ENCODE results near the gene ATP9B. TPM values are rescaled to one million over a fixed set of nuclear protein-coding genes. Genes with fewer than 3 reads are reported as not detected.

The ATP9B gene
- total RNA-seq, 6 experiments from 2014 or later, result 13.6 to 25.7 (median 14.5) TPM

DNA sequence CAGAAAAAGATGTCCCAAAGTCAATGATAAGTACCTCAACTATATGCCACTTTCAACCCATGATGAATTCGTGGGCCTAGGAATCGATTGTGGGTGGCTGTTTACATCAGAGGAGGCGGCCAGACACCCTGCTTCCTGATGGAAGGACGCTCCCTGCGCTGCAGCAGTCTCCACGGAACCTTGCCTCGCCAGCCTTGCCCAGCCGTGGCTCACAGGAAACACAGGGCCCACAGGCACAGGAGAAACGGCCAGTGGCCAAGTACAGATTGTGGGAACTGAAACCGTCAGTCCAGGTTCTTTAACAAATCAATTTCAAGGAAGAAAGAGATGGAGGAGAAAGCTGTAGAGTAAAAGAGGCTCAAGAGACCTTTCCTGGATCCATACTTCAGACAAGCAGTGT, 225.0 kb downstream of the ATP9B start:
- intact Hi-C loops (cut with DNase I), result no loop called here
- no peaks in the 10 kb centered on the region for H3K4me1 ChIP-seq
- no peaks in the 10 kb centered on the region for H3K9me3 ChIP-seq
- ATAC-seq, result no peak
- no peak overlapping the region for H3K4me3 ChIP-seq
- no peak for TF ChIP-seq POLR2A (IDR thresholded peaks at IDR 0.05)
- TF ChIP-seq, protein P1, sequence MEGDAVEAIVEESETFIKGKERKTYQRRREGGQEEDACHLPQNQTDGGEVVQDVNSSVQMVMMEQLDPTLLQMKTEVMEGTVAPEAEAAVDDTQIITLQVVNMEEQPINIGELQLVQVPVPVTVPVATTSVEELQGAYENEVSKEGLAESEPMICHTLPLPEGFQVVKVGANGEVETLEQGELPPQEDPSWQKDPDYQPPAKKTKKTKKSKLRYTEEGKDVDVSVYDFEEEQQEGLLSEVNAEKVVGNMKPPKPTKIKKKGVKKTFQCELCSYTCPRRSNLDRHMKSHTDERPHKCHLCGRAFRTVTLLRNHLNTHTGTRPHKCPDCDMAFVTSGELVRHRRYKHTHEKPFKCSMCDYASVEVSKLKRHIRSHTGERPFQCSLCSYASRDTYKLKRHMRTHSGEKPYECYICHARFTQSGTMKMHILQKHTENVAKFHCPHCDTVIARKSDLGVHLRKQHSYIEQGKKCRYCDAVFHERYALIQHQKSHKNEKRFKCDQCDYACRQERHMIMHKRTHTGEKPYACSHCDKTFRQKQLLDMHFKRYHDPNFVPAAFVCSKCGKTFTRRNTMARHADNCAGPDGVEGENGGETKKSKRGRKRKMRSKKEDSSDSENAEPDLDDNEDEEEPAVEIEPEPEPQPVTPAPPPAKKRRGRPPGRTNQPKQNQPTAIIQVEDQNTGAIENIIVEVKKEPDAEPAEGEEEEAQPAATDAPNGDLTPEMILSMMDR (IDR thresholded peaks at IDR 0.05), result no peak
- peaks cover 0 to 6% (median 0%) of the 10 kb centered on the region in 4 donors for H3K36me3 ChIP-seq
- no peak for DNase-seq
- 83% methylated on average over 4 of the region's 10 CpGs for WGBS (ENCODE audit: insufficient coverage, low coverage, low lambda C conversion rate, missing lambda C conversion rate)
- no peak overlapping the region for H3K27ac ChIP-seq
- H3K27me3 ChIP-seq, result no peaks in the 10 kb centered on the region

DNA sequence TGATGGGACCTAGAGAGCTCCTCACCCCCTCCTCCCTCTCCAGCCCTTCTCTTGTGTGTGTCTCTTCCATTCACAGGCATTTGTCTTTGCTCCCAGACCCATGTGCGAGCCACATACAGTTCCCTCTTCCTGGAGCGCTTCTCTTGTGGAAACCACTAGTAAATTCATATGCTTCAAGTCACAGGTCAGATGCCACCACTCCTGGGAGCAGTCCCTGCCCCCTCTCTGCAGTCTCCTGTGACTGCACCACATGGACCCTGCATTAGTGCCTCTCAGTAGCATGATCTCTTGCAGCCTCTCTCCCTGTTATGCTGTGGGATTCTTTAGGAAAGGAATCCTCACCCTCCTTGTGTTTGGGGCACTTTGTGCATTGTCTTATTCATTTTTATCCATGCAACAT, 230.1 kb downstream of the ATP9B start:
- H3K36me3 ChIP-seq, result peaks cover 0 to 7% (median 0%) of the 10 kb centered on the region in 4 donors
- no peaks in the 10 kb centered on the region for H3K27me3 ChIP-seq
- no peak for ATAC-seq

DNA sequence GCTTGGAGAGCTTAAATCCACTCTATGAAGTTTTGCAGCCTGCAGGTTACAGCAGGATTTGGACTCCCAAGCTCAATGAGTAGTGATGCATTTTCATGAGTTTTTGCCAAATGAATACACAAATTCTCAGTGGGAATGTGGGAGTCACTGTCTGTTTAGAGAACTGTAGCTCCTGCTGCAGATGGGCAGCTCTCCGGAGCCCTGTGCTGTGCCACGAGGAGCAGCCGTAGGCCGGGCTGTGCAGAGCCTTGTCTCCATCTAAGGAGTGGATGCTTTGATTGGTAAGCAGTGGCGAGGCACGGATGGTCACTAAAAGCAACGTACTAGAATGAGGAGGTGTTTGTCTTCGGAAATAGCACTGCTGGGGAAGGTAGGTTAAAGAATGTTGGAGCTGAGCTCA, 230.5 kb downstream of the ATP9B start:
- Histone ChIP-seq H3K27ac (no peak overlapping the region), H3K9me3 (no peaks in the 10 kb centered on the region), H3K36me3 (peaks cover 0 to 5% (median 0%) of the 10 kb centered on the region in 4 donors), H3K4me3 (no peak overlapping the region), H3K4me1 (no peaks in the 10 kb centered on the region), H3K27me3 (no peaks in the 10 kb centered on the region)
- TF ChIP-seq, protein P1 (IDR thresholded peaks at IDR 0.05), result no peak
- no peak for TF ChIP-seq POLR2A (IDR thresholded peaks at IDR 0.05)
- ATAC-seq (no peak), DNase-seq (no peak)
- WGBS (ENCODE audit: insufficient coverage, low coverage, low lambda C conversion rate, missing lambda C conversion rate), result 93% methylated on average over 8 of the region's 8 CpGs
- intact Hi-C loops (cut with DNase I), result no loop called here

More for the DNA sequence above, 230.1 kb downstream of the ATP9B start:
- intact Hi-C loops (cut with DNase I), result no loop called here
- no peak overlapping the region for H3K4me3 ChIP-seq
- H3K9me3 ChIP-seq, result no peaks in the 10 kb centered on the region
- TF ChIP-seq, protein P1 (IDR thresholded peaks at IDR 0.05), result no peak
- TF ChIP-seq POLR2A (IDR thresholded peaks at IDR 0.05), result no peak
- DNase-seq, result no peak
- H3K4me1 ChIP-seq, result no peaks in the 10 kb centered on the region
- 81% methylated on average over 2 of the region's 2 CpGs for WGBS (ENCODE audit: insufficient coverage, low coverage, low lambda C conversion rate, missing lambda C conversion rate)
- no peak overlapping the region for H3K27ac ChIP-seq

DNA sequence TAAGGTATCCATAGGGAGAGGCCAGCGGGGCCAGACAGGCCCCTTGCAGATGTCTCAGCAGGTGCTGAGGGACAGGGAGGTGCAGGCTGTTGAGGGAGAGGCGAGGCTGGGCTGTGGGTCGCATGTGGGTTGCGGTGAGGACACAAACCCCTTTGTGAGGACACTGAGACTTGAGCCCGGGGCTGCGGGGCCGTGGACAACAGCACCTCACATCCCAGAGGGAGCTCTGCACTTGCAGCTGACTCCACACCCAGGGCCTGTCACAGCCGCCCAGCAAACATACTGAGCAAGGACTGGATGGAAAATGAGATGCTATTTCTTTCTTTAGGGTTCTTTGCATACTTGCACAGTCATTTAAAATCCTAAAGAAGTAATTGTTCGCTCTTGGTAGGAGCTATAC, 231.2 kb downstream of the ATP9B start:
- Histone ChIP-seq H3K27me3 (no peaks in the 10 kb centered on the region), H3K9me3 (no peaks in the 10 kb centered on the region), H3K36me3 (peaks cover 0 to 10% (median 0%) of the 10 kb centered on the region in 4 donors), H3K4me1 (no peaks in the 10 kb centered on the region), H3K27ac (no peak overlapping the region), H3K4me3 (no peak overlapping the region)
- TF ChIP-seq, protein P1 (IDR thresholded peaks at IDR 0.05), result no peak
- no peak for TF ChIP-seq POLR2A (IDR thresholded peaks at IDR 0.05)
- 0% methylated on average over 1 of the region's 9 CpGs for WGBS (ENCODE audit: insufficient coverage, low coverage, low lambda C conversion rate, missing lambda C conversion rate)
- no peak for ATAC-seq
- no peak for DNase-seq
- intact Hi-C loops (cut with DNase I), result no loop called here

DNA sequence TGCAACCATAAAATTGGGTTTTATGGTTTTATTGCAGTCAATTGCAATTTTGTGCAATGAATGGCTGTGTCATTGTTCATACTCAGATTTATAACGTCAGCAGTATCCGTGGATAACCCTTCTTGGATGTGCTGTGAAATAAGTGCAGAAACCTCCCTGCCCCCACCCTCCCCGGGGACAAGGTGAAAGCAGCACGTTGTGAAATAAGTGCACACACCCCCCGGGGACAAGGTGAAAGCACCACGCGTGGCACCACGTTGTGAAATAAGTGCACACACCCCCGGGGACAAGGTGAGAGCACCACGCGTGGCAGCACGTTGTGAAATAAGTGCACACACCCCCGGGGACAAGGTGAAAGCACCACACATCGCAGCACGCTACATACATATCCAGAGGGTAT, 232.9 kb downstream of the ATP9B start:
- Histone ChIP-seq H3K27me3 (no peaks in the 10 kb centered on the region), H3K27ac (no peak overlapping the region), H3K9me3 (no peaks in the 10 kb centered on the region), H3K4me1 (no peaks in the 10 kb centered on the region), H3K36me3 (peaks cover 0 to 11% (median 2%) of the 10 kb centered on the region in 4 donors), H3K4me3 (no peak overlapping the region)
- DNase-seq (no peak), ATAC-seq (peak in 2 of 4 donors; percentile 36 to 41)
- intact Hi-C loops (cut with DNase I), result no loop called here
- WGBS (ENCODE audit: insufficient coverage, low coverage, low lambda C conversion rate, missing lambda C conversion rate), result 60% methylated on average over 10 of the region's 15 CpGs
- TF ChIP-seq POLR2A (IDR thresholded peaks at IDR 0.05), result no peak
- TF ChIP-seq, protein P1 (IDR thresholded peaks at IDR 0.05), result no peak

All from right lobe of liver (tissue), 6 donors.